Activated CD8-positive, alpha-beta T cell treated with anti-CD3 and anti-CD28 coated beads for 36 hours (primary cell): ENCODE measurements around the gene CASP6. TPM values are rescaled to one million over a fixed set of nuclear protein-coding genes. Genes with fewer than 3 reads are reported as not detected.

ENCODE experiments used
- ATAC-seq: fragments of 200-7000 bp; cut with Tn5 transposase; one replicate; pipeline ENCODE4 v1.10.0; 2021; ENCODE audit warnings: mild to moderate bottlenecking, moderate library complexity
- CTCF ChIA-PET: fragments of 350-600 bp; sonication (Branson Sonifier 250); formaldehyde crosslinking; loops from one replicate; lab custom pipeline; 2021; ENCODE audit warnings: antibody characterized with exemption; lab: Charles Lee
- POLR2A ChIA-PET: fragments of 350-600 bp; sonication (Branson Sonifier 250); formaldehyde crosslinking; loops from one replicate; lab custom pipeline; 2021; ENCODE audit warnings: antibody characterized with exemption; lab: Charles Lee
- DNase-seq: peaks from one replicate; pipeline ENCODE4 v3.0.0-alpha.2; 2020
- H3K27ac Mint-ChIP-seq: one replicate; pipeline ENCODE4 v1.8.0; 2021; ENCODE audit warnings: mild to moderate bottlenecking, mixed read lengths
- H3K27me3 Mint-ChIP-seq: one replicate; pipeline ENCODE4 v1.8.0; 2021; ENCODE audit warnings: mixed read lengths
- H3K36me3 Mint-ChIP-seq: one replicate; pipeline ENCODE4 v1.8.0; 2021; ENCODE audit warnings: low read depth, mixed read lengths
- H3K4me1 Mint-ChIP-seq: one replicate; pipeline ENCODE4 v1.8.0; 2021; ENCODE audit warnings: low read depth, mixed read lengths
- H3K4me3 Mint-ChIP-seq: one replicate; pipeline ENCODE4 v1.8.0; 2021; ENCODE audit warnings: mild to moderate bottlenecking, moderate library complexity, mixed read lengths
- H3K9me3 Mint-ChIP-seq: one replicate; pipeline ENCODE4 v1.8.0; 2021; ENCODE audit warnings: mixed read lengths
- intact Hi-C: fragments of 100-400 bp; cut with micrococcal nuclease; formaldehyde crosslinking; loops from one replicate; pipeline ENCODE4 v1.10.0; 2022
- total RNA-seq, 2 experiments: library from RNA; stranded (reverse); gene quantifications; one replicate each; pipeline ENCODE4 v1.2.3, GENCODE V29; 2021
- TF ChIP-seq, protein P1 (sequence below): fragments of 200-600 bp; IDR thresholded peaks from one replicate; pipeline ENCODE4 v1.8.0; 2022; ENCODE audit warnings: antibody characterized with exemption, mild to moderate bottlenecking

Gene CASP6
- total RNA-seq, 2 experiments from 2014 or later, result 19.1 to 28.3 TPM

DNA sequence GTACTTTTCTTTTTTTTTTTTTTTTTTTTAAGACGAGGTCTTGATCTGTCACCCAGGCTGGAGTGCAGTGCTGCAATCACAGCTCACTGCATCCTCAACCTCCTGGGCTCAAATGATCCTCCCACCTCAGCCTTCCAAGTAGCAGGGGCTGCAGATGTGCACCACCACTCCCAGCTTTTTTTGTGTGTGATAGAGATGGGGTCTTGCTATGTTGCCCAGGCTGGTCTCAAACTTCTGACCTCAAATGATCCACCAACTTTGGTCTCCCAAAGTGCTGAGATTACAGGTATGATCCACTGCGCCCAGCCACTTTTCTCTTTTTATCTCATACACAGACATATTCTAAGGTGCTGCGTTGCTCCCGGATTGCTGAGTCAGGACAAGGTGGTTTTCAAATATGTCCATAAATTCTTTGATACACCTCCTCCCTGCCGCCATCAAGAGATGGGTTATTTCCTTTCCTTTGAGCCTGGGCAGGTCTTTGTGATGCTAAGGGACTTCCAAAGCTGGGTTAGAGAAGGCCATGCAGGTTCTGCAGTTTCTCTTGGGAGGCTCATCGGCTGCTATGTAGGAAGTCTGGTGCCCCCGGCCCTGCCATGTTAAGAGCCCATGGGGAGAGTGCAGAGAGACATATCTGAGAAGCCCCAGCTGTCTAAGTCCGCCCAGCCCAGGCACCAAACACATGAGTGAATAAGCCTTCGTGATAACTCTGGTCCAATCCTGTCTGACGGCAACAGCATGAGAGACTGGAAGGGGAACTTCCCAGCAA lies 35.0 kb upstream of the CASP6 start:
- ChIA-PET POLR2A (interaction anchor here (1.5 kb wide), 1 partner anchor 8 kb away, joined by 6 read pairs; the partner anchor contains the start of gene PLA2G12A), CTCF (interaction anchor here (1.6 kb wide), 1 partner anchor 13 kb away, joined by 4 read pairs; no protein-coding TSS in a partner anchor)
- intact Hi-C loops, result no loop called here
- no peak for DNase-seq
- no peaks in the 10 kb centered on the region for H3K36me3 Mint-ChIP-seq
- H3K27me3 Mint-ChIP-seq, result no peaks in the 10 kb centered on the region
- H3K27ac Mint-ChIP-seq, result no peak overlapping the region
- no peaks in the 10 kb centered on the region for H3K4me1 Mint-ChIP-seq
- no peak overlapping the region for H3K4me3 Mint-ChIP-seq
- ATAC-seq, result no peak
- H3K9me3 Mint-ChIP-seq, result no peaks in the 10 kb centered on the region
- TF ChIP-seq, protein P1, sequence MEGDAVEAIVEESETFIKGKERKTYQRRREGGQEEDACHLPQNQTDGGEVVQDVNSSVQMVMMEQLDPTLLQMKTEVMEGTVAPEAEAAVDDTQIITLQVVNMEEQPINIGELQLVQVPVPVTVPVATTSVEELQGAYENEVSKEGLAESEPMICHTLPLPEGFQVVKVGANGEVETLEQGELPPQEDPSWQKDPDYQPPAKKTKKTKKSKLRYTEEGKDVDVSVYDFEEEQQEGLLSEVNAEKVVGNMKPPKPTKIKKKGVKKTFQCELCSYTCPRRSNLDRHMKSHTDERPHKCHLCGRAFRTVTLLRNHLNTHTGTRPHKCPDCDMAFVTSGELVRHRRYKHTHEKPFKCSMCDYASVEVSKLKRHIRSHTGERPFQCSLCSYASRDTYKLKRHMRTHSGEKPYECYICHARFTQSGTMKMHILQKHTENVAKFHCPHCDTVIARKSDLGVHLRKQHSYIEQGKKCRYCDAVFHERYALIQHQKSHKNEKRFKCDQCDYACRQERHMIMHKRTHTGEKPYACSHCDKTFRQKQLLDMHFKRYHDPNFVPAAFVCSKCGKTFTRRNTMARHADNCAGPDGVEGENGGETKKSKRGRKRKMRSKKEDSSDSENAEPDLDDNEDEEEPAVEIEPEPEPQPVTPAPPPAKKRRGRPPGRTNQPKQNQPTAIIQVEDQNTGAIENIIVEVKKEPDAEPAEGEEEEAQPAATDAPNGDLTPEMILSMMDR, result no peak

DNA sequence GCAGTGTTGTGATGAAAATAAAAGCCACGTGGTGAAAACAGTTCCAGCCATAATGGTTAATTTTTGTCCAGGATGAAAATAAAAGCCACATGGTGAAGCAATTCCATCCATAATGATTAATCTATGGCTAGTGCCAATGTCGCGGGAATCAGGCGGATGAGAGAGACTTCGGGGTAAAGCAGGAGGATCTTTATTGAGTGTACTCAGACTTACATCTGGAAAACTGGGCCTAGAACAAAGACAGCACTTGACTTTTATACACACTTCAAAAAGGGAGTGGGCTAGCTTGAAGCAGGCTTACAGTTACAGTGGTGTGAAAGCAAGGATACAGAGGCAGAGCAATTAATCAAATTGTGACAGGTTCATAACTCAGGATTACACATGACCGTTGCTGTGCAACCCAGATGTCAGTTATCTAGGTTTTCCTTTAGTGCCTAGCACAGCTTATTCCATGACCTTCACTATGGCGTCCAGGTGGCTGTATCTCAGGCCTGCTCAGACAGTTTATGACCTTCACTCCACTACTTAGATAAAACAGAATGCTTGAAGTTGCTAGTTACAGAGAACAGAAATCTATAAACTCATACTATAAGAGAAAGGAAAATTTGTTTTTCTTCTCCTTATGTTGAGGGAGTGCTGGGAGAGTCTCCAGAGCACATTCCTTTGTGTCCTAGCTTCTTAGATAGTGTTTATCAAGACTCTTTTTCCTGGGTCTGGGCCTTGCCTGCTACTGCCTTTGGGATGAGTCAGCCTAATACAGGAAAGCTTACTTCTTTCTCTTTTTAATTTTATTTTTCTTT lies 32.5 kb upstream of the CASP6 start:
- ChIA-PET POLR2A (no interaction called here), CTCF (no interaction called here)
- no peaks in the 10 kb centered on the region for H3K4me1 Mint-ChIP-seq
- no peak overlapping the region for H3K27ac Mint-ChIP-seq
- no peaks in the 10 kb centered on the region for H3K9me3 Mint-ChIP-seq
- DNase-seq (no peak), ATAC-seq (no peak)
- intact Hi-C loops, result no loop called here
- TF ChIP-seq, protein P1, result no peak
- no peak overlapping the region for H3K4me3 Mint-ChIP-seq
- H3K36me3 Mint-ChIP-seq, result no peaks in the 10 kb centered on the region
- H3K27me3 Mint-ChIP-seq, result no peaks in the 10 kb centered on the region

DNA sequence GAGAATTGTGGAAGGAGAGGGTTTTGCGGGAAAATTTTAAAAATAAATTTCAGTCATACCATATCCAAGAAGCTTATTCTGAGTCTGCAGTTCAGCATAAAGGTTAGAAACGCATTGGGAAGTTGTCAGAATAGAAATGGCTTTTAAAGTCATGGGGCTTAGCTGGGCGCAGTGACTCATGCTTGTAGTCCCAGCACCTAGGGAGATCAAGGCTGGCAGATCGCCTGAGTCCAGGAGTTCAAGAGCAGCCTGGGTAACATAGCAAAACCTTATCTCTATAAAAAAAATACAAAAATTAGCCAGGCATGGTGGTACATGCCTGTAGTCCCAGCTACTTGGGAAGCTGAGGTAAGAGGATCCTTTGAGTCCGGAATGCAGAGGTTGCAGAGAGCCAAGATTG lies 30.5 kb upstream of the CASP6 start:
- intact Hi-C loops, result no loop called here
- Mint-ChIP-seq H3K27ac (no peak overlapping the region), H3K36me3 (no peaks in the 10 kb centered on the region), H3K27me3 (no peaks in the 10 kb centered on the region), H3K4me1 (peaks cover 5% of the 10 kb centered on the region), H3K9me3 (no peaks in the 10 kb centered on the region), H3K4me3 (no peak overlapping the region)
- CTCF ChIA-PET, result interaction anchor here (2.0 kb wide), 1 partner anchor 93 kb away, joined by 4 read pairs; no protein-coding TSS in a partner anchor
- POLR2A ChIA-PET, result no interaction called here
- TF ChIP-seq, protein P1, result no peak
- ATAC-seq (no peak), DNase-seq (no peak)

DNA sequence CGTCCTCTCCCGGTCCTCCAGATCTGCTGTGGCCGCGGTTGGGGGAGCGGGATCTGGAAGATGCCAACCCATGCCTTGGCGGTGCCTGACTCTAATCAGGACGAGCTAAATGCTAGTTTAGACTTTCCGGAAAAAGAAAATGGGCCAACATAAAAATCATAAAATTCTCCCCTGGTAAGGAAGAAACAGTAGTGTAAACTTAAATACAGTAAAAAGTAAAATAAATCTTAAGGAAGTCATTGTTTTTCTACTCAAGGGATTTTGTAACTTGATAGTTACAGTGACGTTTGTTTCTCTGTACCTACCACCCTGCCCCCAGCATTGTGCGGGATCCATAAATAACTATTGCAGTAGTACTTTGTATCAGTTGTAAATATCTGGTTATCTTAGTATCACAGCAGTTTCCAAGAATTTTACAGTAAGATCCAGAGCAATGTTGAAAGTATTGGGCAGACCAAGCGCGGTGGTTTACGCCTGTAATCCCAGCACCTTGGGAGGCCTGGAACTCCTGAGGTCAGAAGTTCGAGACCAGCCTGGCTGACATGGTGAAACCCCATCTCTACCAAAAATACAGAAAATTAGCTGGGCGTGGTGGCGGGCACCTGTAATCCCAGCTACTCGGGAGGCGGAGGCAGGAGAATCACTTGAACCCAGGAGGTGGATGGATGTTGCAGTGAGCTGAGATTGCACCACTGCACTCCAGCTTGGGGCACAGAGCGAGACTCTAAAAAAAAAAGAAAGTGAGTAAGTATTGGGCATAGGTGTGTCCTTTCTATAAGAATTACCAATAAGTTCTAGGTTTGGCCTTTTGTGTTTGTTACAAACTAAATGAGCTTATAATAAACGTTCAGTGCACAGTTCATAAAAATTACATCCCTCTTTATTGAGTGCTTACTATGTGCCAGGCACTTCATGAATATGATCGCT lies 27.6 kb upstream of the CASP6 start:
- DNase-seq (no peak), ATAC-seq (no peak)
- POLR2A ChIA-PET, result interaction anchor here (0.7 to 1.4 kb wide), 4 partner anchors 8 to 170 kb away, joined by 3 to 6 read pairs (median 3); no protein-coding TSS in a partner anchor
- Mint-ChIP-seq H3K36me3 (peaks cover 15% of the 10 kb centered on the region), H3K9me3 (no peaks in the 10 kb centered on the region), H3K4me3 (peak overlapping the region; percentile 90), H3K4me1 (peaks cover 17% of the 10 kb centered on the region), H3K27me3 (no peaks in the 10 kb centered on the region), H3K27ac (peak overlapping the region; percentile 84)
- CTCF ChIA-PET, result interaction anchor here (0.8 to 1.9 kb wide), 4 partner anchors 25 to 297 kb away, joined by 3 to 8 read pairs (median 4); partner anchors contain the start of gene SEC24B
- TF ChIP-seq, protein P1, result no peak
- intact Hi-C loops, result no loop called here
